ENCODE results near the gene ADAM23.

The ADAM23 gene

DNA sequence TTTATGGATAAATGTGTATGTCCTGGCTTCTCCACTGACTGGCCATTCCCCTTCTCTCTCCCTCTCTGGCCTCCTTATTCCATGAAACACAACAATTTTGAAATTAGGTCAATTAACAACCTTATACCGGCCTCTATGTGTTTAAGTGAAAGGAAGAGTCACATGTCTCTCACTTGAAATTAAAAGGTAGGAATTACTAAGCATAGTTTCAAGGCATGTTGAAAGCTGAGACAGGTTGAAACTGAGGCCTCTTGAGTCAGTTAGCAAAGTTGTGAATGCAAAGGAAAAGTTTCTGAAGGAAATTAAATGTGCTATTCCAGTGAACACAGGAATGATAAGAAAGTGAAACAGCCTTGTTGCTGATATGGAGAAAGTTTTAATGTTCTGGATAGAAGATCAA is 69.7 kb downstream of the ADAM23 start:
- DNase-seq, result no peak

DNA sequence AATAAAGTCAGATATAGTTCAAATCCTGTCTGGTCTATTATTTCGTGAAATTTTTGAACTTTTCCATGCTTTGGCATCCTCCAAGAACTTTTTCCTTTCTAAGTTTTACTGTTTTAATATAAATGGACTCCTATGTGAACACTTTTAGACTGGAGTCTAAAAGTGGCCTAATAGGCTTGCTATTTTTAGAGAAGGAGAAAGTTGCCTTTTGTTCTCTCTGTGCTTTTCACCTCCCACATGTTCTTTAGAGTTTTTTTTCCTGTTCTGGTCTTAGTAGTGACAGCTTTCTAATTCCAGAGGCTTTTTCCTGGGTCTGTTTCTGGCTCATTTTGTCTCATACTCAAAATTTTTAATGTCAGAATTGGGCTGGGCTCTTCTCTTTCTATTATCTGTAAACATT is 72.2 kb downstream of the ADAM23 start:
- no peak for DNase-seq

DNA sequence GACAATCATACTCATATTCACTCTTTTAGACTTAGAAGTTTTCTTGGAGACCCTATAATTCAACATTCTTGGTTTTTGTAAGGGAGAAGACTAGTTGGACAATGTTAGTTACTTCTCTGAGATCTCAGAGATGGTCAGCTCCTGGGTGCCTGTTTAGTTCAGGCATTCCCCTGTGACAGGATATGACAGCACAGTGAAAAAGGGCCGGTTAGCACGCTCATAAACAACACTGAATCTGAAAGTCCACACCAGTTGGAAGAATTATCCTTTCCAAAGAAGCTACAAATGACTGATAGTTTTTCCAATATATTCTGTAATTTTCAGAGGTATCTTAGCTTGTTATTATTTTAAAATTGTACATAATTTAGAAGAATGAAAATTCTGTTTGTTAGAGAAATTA is 75.7 kb downstream of the ADAM23 start:
- no peak for DNase-seq

DNA sequence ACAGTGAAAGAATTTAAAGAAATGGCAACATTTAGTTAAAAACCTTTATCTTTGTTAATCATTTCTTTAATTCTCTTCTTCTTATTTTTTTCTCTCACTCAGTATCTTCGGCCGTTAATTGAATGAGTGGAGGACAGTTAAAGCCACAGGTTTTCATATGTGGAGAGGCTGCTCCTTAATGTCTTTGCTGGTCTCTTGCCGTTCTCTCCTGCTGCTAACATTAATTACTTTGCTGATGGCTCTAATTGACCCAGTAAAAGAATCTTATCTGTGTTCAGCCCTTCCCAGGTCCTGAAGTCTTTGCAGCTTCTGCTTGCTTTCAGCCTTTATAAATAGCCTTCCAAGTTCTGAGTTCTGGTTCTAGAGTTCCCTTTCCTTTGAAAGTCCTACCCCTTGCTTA is 77.1 kb downstream of the ADAM23 start:
- no peak for DNase-seq

DNA sequence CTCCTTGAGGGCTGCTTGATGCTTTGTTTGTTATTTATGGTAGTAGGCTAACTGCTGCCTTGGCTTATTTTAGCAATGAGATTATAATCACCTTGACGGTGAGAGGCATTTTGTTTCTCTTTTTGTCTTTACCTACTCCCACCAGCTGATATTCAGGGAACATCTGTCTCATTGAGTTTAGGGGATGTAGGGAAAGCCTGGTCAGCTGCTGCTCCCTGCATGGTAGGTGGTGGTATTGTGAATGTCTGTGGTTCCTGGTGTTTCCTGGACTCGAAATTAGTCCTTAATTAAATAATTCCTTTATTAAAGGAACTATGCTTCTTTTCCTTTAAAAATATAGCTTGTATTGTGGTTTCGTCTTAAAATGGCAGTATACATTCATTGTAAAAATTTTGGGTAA is 77.8 kb downstream of the ADAM23 start:
- DNase-seq, result no peak

DNA sequence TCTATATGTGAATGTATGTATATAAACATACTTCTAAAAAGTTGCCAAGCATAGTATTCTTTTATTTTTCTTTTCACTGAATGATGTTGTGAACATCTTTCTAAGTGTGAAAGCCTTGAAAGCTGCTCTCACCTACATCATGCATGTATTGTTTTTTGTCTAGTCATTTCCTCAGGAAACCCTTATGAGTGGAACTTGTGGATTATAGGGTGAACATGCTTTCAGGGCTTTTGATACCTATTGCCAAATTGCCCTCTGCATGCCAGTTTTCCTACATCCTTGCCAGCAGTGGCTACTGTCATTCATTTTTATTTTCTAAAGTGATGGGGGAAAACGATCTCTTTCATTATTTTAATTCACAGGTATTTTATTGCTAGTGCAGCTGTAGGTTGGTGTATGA is 78.3 kb downstream of the ADAM23 start:
- no peak for DNase-seq

DNA sequence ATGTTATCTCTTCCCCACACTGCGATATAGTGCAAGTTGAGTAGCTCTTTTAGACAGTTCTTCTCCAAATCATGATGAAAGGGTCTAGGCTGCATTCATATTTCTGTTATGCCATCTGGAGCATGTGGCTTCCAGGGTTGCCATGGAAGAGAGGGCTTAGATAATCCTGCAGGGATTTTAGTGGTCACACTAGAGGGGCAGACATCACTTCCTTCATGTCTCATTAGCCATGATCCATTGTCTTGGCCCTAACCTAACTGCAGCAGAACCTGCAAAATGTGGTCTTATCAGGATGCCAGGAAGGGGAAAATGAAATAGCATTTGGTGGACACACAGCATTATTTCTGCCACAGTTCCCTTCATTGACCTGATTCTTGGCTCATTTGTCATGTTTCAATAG is 83.1 kb downstream of the ADAM23 start:
- DNase-seq, result no peak

DNA sequence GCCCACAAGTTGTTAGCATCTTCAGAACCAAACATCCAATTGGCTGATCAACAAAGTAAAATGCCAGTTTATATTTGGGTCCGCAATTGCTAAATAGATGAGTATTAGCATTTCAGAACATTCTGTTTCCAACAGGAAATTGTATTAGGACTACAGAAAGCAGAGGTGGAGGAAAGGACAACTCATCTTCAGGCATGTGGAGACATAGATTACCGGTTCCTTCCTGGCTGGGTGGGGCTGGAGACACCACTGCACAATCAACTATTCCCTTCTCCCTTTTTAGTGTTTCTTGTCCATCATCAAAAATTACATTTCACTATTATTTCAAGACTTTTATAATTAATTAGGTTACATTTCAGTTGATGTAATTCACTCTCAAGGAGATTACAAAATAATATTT is 83.8 kb downstream of the ADAM23 start:
- no peak for DNase-seq

DNA sequence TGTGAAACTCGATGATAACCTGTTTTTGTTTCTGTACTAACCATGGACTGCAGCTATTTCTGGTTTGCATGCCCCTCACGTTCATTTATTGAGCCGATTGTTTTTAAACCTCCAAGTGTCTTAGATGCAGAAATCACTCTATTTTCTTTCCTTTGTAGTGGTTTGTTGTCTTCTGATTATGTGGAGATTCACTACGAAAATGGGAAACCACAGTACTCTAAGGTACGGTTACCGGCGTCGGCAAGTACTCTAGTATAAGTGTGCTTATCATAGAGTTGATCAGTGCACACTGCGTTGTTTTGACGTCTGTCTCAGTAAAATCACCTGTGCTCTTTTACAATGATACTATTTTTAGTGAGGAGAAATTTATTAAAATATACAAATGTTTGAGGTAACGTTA is 87.4 kb downstream of the ADAM23 start:
- DNase-seq, result no peak

DNA sequence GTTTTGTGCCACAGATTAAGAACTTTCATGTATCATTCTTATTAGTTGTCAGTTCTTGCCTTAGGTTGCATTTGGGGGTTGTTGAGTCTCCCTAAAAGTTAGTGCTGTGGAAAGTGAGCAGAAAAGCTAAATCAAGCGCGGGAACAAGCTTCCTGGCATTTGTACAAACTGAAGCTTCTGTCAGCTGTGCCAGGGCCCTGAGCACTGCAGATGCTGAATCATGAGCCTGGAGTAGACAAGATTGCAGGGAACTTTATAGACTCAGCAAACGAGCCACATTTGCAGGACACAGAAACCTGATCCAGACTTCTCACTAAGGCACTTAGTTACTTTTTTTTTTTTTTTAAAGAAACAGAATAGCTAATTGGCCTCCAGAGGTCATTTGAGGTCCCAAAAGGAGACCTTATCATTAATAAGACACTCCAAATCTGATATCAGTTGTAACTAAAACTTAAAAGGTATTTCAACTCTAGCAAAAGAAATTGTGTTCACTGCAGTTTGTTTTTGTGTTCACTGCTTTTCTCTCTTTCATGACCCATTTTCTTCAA is 88.7 kb downstream of the ADAM23 start:
- peak; percentile 14 for DNase-seq

DNA sequence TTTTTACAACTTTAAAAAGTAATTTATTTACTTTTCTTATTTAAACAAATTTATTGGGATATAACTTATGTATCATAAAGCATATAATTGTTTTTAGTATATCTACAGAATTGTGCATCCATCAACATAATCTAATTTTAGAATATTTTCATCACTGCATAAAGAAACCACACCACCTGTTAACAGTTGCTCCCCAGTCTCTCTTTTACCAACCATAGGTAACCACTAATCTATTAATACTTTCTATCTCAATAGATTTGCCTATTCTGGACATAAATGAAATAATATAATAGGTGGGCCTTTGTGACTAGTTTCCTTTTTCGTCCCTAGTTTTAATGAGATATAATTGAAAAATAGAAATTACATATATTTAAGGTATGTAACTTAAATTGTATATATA is 90.6 kb downstream of the ADAM23 start:
- DNase-seq, result no peak

DNA sequence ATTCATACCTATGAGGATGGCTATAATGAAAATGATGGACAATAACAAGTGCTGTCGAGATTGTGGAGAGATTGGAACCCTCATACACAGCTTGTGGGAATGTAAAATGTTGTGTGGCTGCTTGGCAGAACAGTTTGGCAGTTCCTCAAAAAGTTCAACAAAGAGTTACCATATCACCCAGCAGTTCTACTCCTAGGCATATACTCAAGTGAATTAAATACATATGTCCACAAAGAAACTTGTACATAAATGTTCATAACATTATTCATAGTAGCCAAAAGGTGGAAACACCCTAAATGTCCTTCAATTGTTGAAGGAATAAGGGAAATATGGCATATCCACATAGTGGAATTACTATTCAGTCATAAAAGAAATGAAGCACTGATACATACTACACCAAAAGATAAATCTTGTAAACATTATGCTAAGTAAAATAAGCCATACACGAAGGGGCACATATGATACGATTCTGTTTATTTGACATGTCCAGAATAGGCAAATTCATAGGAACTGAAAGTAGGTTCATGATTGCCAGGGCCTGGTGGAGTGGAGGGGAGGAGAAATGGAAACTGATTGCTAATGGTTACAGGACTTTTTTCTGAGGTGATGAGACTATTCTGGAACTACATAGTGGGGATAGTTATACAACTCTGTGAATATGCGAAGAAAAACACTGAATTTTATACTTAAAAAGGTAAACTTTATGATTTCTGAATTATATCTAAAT is 92.1 kb downstream of the ADAM23 start:
- no peak for DNase-seq

DNA sequence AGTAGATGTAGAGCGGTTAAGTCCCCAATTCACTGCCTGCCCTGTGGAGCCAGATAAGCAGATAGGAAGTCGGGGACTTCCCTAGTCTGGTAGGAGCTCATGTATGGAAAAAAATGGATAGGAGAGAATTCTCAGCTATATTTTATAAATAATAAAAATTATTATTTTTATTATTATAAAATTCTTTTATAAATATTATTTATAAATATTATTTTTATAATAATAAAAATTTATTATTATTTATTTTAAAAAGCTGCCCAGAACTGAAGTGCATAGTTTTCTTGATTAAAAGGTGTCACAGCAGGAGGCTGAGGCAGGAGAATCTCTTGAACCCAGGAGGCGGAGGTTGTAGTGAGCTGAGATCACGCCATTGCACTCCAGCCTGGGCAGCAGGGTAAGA is 97.4 kb downstream of the ADAM23 start:
- no peak for DNase-seq

DNA sequence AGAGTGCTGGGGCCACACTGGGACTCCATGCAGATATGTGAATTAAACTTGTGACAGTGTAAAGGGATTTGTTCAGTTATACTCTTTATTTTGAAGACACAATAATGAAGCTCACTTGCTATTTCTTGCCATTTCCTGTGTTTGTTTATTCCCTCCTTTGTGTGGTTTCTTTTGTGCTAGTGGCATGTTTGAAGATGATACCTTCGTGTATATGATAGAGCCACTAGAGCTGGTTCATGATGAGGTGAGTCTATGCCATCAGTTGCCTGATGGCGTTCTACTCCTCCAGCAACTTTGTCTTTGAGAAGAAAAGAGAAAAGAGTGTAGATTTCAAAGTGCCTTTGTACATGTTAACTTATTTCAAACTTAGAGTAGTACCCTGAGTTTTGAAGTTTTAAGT is 99.7 kb downstream of the ADAM23 start:
- DNase-seq, result no peak

DNA sequence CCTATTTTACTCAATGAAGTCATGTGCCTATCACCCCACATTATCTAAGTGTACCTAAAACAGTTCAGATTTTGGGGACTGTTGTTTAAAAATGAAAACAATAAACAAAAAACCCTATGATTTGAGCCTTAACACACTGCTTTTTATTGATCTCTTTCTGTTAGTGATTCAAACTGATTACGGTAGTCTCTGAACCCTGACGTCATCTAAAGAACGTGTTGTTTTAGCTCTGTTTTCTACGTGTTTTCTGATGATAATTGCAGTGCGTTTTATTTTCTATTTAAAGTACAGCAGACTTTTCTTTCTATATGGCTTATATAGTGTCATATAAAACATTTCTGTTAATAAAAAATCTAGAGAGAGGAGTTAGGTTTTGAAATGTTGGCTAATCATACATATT is 105.1 kb downstream of the ADAM23 start:
- no peak for DNase-seq

DNA sequence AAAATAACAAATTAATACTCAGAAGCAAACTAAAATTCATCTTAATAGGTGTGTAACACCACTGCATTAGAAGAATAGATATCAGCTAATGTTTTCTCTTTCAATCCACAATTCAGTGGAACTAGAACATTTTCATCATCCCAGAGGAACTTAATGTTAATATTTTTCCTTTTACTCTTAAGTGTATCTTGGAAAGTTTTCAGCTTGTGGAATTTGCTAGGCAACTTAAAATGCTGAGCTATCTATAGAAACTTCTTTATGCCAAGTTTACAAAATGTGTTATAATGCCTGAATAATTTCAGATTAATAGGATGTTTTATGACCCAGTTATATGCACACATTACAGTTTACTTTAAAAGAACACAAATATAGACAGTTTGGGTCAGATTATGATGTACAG is 112.4 kb downstream of the ADAM23 start:
- DNase-seq, result peak; percentile 40

DNA sequence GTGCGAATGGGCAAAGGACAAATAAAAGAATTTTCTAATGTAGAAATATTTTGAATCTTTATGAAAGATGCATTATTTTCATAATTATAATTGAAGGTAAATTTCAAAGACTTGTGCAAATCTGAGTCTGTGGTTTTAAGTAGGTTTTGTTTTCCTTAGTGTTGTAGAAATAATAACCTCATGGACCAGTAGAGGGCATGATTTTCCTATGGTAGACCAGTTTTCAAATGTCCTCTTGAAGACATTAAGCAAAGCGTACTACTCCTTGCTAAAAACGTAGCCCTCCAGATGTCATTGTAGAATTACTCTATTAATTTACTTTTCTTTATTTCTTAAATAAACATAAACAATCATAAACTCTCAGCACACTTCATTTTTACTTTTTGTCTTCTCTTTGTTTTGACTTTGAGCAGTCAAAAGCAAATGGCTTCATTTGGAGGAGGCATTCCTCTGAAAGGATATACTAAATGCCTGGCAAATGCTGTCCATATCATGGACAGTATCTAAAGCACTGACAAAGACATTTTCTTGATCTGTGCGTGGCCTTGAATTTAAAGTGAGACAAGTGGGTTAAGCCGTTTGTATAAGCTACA is 113.1 kb downstream of the ADAM23 start:
- peak; percentile 40 for DNase-seq

DNA sequence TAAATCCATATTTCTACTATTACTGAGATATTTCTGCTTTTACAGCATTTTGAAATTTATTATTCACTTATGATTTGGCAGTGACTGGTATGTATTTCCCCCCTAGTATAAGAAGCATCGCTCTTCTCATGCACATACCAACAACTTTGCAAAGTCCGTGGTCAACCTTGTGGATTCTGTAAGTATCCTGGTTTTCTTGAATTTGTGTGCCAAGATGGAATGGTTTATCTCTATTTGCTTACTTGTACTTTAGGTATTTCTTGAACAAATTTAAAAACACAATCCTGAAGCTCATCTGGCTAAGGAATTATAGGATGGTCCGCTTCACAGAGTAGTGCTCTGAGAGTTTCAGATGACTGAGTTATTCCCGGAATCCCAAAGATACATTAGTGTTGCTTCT is 114.0 kb downstream of the ADAM23 start:
- peak; percentile 67 for DNase-seq

DNA sequence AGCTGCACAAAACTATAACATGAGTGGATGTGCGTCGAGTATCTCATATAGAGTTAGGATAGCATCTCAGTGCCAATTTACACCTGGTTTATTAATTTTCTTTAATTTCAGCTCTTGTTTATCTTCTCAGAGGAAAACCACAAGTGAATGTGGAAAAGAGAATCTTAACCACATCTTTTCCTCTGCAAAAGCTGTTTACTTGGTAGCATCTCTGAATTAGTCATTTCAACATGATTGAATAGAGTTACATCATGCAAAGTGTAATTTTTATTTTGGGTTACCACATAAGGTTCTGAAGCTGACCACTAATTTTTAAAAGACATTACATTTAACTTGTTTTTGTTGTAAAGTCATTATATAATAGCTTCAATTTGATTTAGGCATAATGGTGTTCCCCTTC is 115.2 kb downstream of the ADAM23 start:
- peak; percentile 25 for DNase-seq

DNA sequence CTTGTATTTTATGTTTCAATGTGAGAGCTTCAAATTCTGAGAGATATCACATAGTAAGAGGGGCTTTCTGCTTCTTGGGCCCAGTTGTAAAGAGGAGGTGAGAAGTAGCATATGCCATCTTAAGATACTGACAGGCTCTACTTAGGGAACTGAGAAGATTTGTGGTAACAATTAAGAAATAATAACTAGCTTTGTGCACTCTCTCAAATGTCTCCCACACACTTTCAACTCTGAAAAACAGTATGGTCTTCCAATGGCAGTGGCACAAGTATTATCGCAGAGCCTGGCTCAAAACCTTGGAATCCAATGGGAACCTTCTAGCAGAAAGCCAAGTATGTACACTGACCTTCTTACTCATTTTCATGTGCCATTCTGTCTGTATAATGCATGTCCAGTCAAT is 118.6 kb downstream of the ADAM23 start:
- peak; percentile 7 for DNase-seq

DNA sequence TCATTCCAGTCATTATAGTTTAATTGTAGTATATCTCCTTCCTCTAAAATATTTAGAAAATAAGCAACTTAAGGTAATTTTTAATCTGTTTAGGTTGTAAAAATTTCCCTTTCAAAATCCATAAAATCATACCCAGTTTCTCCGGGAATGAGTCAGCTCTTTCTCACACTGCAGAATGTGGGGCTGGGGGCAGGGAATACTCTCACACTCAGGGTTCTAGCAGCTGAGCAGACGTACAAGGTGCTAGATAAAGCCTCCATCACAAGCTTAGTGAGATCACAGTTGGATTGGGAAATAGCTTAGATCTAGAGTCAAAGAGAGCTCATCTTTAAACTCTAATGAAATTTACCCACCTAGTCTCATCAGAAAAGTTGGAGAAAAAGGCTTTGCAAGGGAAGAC is 119.0 kb downstream of the ADAM23 start:
- peak; percentile 29 for DNase-seq

DNA sequence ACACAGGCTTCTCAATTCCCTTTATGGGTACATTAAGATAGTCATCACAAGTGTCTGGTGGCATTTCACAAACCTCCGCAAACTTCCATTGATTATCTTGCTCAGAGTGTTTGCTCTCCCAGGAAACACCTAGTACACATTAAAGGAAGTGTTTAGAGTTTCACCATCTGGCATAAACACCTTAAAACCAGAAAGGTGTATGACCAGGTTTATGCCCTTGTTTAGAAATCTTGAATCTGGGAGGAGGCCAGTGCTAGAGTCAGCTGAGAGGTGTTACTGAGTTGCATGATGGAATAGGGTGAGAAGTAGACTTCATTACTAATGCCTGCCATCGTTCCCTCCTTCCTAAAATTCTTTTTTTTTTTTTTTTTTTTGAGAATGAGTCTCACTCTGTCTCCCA is 120.0 kb downstream of the ADAM23 start:
- DNase-seq, result no peak

DNA sequence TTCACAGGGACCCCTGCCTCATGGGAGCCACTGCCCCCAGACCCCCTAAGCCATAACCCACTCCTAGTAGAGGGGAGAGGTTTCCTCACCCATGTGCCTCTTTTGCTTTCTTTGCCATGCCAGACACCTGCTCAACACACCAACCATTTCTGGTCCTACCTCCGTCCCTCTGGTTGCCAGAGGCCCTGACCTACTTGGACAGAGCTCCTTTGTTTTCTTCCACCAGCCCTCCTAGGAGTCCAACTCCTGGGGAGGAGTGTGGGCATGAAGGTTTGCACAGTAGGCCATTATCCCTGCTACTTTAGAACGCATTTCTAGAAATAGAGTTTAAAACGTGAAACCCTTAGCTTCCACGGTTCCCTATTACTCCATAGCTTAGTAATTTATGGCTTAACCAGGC is 122.3 kb downstream of the ADAM23 start:
- DNase-seq, result no peak

DNA sequence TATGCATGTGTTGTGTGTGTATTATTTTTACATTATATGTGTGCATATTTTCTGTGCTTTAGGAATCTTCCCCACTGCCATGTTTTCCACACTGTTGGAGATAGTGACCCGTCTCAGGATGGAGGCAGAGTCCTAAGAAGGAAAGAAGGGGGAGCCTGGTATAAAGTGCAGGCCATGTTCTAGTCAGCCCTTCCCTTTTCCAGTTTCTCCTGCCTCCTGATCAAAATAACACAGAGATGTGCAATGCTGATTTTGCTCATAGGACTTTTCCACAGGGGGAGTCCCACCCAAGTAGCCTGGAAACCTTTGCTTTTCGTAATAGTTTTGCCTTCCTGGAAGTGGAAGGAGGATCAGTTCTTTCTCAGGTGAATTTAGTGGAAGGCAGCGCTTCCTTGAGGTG is 126.1 kb downstream of the ADAM23 start:
- no peak for DNase-seq

DNA sequence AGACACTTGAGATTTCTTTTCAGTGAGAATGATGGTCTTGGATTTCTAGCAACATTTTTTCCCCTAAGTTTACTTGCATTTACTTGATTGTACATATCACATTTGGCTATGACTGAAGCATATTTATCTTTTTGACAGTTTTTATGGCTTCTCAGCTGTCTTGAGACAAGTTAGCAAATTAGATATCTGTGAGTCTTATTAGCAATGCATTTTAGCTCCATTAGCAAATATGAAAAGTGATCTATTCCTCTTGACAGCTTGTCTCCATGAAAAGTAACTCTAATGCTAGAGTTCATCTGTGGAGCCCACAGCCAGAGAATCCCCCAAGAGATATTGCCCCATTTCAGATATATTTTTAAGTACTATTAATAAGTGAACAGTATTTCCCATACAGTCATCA is 126.9 kb downstream of the ADAM23 start:
- DNase-seq, result no peak

Measured in fibroblast of upper back skin (primary cell).